Sigmoid colon (tissue), 4 donors: Measurements from ENCODE around the gene HMOX2.

Source experiments
- POLR2A ChIP-seq, 2 donors: fragments of 450-650 bp; IDR thresholded peaks; one replicate each; pipeline ENCODE4 v1.6.1; 2016; ENCODE audit warnings: antibody characterized with exemption in 2 of 2, mild to moderate bottlenecking in 2 of 2, moderate library complexity in 2 of 2
- POLR2AphosphoS5 ChIP-seq, 4 donors: sonication (generic); formaldehyde crosslinking; IDR thresholded peaks; one replicate each; pipeline ENCODE4 v1.6.1; 2017; ENCODE audit warnings: antibody characterized with exemption in 4 of 4
- TF ChIP-seq, protein P1 (sequence below), 4 experiments: fragments of 450-650 bp in 3 of 4; fragments of 200-600 bp in 1 of 4; IDR thresholded peaks; one replicate each; pipeline ENCODE4 v1.5.1; 2016 to 2019; ENCODE audit warnings: antibody characterized with exemption in 4 of 4, mild to moderate bottlenecking in 3 of 4, moderate library complexity in 2 of 4

DNA sequence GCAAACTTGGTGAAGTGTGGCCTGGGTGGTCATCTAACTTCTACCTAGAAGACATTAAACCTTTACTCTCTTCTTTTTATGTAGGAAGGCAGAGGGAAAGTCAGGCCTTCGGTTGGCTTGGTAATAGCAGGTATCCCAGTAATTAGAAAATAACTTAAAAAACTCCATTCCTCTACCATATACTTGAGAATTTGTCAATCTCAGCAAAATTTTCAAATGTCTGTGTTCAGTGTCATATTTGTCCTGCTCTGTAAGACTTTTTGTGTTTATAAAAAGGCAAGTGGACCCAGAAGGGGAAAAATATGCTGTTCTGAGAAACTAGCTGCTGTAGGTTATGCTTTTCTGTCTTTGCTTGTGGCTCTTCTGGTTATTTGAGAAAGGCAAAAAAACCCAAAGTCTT is 5.8 kb downstream of the HMOX2 start:
- TF ChIP-seq POLR2AphosphoS5 (IDR thresholded peaks at IDR 0.05) (no peak), POLR2A (IDR thresholded peaks at IDR 0.05) (no peak)
- TF ChIP-seq, protein P1, sequence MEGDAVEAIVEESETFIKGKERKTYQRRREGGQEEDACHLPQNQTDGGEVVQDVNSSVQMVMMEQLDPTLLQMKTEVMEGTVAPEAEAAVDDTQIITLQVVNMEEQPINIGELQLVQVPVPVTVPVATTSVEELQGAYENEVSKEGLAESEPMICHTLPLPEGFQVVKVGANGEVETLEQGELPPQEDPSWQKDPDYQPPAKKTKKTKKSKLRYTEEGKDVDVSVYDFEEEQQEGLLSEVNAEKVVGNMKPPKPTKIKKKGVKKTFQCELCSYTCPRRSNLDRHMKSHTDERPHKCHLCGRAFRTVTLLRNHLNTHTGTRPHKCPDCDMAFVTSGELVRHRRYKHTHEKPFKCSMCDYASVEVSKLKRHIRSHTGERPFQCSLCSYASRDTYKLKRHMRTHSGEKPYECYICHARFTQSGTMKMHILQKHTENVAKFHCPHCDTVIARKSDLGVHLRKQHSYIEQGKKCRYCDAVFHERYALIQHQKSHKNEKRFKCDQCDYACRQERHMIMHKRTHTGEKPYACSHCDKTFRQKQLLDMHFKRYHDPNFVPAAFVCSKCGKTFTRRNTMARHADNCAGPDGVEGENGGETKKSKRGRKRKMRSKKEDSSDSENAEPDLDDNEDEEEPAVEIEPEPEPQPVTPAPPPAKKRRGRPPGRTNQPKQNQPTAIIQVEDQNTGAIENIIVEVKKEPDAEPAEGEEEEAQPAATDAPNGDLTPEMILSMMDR (IDR thresholded peaks at IDR 0.05): no peak
